HG03196 (cell line): Measurements from ENCODE around the gene TRERF1.
A peak's percentile ranks its signal among the peaks of the same experiment; 100 is the strongest.
"Not testable (repeated sequence)": the region's sequence is repeated elsewhere in the genome, so short reads cannot be mapped to it uniquely, and the experiment has no call there.

Source experiments
- ATAC-seq: cut with Tn5 transposase; IDR thresholded peaks from one replicate; pipeline ENCODE4 v1.9.1; 2021; ENCODE audit not compliant: unreplicated experiment

The TRERF1 gene

DNA sequence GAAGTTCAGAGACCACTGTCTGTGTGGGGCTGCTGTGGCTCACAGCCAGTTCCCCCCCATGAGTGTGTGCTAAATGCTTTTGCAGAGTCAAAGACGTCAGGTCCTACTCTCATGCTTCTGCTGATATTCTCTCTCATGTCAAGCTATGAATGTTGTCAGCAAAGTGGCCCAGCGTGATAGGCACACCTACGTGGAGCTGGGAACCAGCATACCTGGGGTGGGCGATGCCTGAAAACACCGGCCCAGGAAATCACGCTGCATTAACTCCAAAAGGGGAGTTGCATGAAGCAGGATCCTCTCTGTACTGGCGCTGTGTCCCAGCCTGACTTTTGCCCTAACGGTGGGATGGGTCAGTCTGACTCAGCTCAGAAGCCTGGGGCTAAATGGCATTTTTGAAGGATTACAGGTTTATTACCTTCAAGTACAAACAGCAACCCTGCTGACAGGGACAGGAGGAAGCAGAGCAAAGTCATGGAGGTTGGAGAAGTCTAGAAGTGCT is 225.0 kb downstream of the TRERF1 start:
- no peak for ATAC-seq

DNA sequence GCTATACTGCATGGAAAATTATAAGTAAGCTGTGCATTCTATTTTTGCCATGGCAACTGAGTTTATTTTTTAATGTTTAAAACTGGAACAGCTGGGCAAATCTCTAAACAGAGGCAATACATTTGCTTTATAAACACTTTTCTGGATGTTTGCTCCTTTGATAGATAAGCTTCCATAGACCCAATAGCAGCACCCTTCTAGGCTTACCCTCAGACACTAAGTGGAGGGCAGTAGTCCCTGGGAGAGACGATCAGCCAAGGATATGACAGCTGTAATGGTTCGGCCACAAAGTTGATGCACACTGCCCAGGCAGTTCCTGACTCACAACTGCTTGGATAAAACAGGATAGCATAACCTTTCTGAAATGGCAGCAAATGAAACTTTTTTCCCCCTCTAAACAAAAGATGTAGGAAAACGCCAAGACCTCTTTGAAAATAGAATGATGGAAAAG is 225.5 kb downstream of the TRERF1 start:
- ATAC-seq: no peak

DNA sequence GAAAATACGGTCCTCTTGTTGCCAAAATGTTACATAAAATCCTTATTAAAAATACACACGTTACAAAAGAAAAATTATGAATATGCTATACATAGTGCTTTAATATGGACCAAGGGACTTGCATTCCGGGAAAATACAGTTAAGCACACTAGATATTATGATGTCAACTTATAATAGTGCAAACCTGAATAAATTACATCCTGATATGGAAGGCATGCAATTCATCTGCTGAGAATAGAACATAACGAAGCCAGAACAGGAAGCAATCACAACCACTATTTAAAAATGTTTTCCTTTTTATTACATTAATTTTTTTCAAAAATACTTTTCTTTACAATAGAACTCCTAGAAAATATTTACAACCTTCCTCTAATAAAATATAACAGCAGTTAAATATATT is 226.3 kb downstream of the TRERF1 start:
- ATAC-seq: no peak

DNA sequence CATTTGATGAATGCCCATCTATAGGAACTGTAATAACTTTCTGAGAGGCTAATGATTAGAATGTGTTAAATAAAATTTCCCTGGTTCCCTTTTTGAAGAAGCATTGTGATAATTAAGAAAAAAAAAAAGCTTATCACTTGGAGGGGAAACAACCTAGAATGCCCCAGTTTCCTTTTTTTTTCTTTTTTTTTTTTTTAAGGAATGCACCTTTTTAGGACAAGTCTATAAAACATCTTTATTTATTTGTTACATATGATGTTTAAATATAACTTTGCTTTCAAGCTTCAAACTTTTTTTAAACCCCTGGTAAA is 226.7 kb downstream of the TRERF1 start:
- no peak for ATAC-seq

DNA sequence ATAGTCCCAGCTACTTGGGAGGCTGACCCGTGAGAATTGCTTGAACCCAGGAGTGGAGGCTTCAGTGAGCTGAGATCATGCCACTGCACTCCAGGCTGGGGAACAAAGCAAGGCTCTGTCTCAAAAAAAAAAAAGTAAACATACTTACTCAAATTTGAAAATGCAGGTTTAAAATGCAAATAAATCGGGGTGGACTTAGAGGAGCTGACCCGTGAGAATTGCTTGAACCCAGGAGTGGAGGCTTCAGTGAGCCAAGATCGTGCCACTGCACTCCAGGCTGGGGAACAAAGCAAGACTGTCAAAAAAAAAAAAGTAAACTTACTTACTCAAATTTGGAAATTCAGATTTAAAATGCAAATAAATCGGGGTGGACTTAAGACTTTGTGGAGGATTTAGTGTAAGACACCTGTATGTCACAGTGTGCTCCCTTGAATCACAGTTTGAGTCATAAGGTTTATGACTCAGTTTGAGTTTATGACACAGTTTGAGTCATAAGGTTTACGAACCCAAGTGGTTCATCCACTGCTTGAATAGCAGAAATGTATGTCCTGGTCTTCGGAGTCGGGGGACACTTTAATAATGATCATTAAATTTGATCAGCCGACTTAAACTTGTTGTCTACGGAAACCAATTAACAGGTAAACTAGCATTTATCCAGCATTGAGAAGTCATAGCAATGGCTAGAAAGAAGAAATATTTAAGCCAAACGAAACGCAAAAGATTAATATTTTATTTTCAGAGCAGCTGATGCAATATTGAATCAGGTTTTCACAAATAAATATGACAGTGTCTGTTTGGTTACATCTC is 227.3 kb downstream of the TRERF1 start:
- ATAC-seq: peak; percentile 87

DNA sequence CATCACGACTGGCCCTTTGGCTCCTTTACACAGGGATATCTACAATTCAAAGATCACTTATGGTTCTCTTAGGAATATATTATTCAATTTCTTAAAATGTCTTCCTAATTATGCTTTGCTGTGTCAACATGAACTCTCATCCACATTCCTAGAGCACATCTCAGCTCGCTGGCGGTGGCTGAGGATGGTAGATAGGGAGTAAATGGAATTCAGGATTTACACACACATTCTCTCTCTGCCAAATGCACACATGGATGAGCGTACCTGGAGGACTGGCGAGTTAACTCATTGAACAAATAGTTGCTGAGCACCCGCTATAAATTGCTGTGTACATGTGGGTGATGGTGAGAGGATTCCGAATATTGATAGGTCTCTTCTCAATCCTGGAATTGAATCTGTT is 229.3 kb downstream of the TRERF1 start:
- ATAC-seq: no peak

DNA sequence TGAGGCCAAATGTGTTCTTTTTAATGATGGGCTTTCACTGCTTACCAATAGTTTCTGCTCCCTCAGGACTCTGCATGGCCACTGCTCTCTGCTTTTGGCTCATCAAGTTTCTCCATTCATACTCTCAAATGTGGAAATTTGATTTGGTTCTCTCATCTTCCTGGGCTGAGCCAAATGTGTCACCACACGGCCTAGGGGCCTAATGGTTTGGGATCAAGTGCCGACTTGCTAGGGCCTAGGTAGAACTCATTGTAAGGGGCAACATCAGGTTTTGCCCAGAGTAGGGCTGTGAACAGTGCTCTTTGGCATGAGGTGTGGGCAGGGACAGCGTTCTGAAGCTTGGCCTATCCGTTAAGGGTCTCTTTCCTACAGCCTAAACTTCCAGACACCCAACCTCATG is 230.2 kb downstream of the TRERF1 start:
- no peak for ATAC-seq

DNA sequence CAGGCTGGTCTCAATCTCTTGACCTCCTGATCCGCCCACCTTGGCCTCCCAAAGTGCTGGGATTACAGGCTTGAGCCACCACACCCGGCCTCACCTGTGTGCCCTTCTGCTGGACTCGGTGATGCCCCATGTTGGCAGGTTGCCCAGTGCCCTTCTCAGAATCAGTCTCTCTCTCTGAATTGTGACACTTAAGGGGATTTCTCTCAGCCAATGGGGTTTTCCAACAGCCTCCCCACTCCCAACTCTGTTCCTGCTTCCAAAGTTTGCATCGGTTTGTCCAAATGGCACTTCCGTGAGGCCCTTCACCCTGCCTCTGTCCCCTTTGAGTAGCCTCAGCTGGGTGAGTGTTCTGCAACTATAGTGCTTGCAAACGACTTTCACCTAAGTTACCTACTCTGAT is 230.9 kb downstream of the TRERF1 start:
- no peak for ATAC-seq

DNA sequence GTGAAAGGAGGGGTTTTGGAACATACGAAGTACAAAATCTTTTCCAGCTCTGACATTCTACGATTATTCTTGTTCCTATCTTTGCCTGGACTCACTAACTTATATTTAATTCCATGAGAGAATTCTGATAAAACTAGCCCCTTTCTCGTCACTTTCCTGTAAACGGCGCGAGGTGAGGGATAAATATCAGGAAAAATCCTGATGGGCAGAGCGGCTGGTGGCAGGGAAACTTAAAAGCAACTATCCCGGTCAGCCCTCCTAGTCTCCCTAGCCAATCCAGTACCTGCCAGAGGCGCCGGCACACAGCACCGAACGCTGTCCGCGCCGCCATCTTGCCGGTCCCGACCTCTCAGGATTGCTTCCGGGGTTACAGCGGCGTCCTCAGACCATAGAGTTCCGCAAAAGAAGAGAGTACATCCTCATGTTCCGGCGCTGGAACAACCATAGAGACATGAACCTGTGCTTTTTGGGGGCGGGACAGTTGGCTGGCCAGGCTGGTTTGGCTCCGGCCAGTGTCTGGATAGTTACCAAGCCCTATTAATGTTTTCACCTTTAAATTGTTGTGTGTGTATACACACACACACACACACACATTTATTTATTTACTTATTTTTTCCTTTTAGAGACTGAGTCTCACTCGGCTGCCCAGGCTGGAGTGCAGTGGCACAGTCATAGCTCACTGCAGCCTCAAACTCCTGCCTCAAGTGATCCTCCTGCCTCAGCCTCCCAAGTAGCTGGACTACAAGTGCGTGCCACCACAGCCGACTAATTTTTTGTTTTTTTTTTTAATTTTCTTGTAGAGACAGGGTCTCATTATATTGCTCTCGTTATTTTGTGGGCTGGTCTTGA is 234.0 kb downstream of the TRERF1 start, which contains the start of gene MRPS10:
MRPS10 (minus strand) TSS at position 343 of the 849 bp plus-strand sequence; CDS start at position 331, 12 bp downstream.
- ATAC-seq: peak; percentile 91

DNA sequence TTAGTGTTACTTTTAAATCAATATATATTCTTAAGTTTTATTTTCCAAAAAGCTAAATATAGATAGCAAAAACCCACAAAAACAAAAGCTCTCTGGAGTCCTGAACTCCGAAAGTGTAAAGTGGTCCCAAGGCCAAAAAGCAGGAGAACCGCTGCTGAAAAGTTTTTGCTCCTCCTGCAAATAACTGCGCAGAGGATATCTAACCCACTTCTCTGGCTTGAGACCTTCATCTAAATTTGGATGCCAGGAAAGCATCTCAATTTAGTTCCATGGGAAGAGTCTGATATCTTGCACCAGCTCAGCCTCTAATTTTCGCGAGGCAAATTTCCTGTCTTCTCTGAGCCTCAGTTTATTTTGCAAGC is 234.6 kb downstream of the TRERF1 start:
- no peak for ATAC-seq

DNA sequence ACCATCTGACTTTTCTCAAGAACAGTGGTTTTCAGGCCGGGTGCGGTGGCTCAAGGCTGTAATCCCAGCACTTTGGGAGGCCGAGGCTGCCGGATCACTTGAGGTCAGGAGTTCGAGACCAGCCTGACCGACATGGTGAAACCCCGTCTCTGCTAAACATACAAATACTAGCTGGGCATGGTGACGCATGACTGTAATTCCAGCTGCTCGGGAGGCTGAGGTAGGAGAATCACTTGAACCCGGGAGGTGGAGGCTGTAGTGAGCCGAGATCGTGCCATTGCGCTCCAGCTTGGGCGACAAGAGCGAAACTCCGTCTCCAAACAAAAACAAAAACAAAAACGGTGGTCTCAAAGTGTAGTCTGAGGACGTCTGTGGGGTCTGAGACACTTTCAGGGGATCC is 235.2 kb downstream of the TRERF1 start:
- not testable (repeated sequence) for ATAC-seq

DNA sequence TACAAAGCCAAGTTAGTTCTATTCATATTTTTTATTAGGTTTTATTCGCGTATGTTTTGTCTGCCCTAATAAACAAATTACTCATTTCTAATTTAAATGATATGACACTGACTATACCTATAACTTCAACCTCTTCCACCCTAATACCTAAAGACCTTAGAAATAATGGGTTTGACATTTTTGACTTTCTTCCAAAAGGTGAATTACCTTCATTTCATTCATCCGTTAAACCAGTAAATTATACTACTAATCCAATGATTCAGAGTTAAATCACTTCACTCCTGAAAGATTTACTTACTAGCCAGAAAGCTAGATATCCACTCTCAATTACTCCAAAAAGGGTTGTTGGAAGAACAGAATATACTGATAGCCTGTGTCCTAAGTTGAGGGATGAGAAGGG is 239.3 kb downstream of the TRERF1 start:
- no peak for ATAC-seq

DNA sequence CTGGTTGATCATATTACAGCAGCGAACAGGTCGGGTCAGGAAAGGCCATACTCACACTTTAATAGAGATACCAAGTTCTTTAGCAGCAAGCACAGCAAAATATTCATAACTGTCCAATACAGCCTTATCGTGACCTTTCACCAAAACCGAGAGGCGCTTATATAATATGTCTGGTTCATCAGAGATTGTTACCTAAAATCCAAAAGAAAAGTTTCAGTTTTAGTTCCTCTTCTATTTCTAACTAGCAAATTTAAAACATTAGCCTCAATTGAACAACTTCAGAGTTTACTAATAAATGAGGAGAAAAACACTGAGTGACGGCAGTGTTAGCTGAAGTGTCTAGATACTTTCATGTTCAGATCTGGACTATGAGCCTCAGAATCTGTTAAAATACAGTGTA is 240.0 kb downstream of the TRERF1 start:
- no peak for ATAC-seq

DNA sequence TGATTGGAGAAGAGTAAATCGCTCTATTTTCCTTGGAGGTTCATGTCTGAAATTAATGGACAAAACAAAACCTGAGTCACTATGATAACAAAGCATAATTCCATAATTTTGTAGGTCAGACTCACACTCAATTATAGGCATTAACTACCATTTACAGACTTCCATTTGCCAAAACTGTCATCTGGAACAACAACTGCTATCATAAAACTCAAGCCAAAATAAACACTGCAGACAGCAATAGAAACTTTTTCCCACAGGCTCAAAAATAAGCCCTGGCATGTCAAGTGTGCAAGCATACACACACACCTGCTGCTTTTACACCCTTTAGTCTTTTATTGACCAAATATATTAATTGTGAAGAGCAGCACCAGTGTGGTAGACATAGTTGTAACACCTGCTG is 241.2 kb downstream of the TRERF1 start:
- no peak for ATAC-seq

DNA sequence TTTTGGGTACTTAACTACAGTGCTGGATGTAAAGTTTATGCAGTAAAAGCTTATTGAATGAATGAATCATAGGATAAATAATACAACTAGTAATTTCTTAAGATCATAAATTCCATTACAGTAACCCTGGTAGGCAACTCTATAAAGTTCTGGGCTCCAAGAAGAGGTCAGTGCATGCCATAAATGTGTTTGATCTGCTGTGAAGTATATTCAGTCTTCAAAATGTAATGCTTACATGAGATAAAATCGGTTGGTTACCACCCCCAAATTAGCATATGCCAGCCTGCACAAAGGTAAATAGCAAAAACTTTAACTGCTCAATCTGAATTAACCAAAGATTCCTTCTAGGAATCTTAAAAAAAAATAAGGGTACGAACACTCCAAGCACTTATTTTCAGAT is 244.2 kb downstream of the TRERF1 start:
- not testable (repeated sequence) for ATAC-seq

DNA sequence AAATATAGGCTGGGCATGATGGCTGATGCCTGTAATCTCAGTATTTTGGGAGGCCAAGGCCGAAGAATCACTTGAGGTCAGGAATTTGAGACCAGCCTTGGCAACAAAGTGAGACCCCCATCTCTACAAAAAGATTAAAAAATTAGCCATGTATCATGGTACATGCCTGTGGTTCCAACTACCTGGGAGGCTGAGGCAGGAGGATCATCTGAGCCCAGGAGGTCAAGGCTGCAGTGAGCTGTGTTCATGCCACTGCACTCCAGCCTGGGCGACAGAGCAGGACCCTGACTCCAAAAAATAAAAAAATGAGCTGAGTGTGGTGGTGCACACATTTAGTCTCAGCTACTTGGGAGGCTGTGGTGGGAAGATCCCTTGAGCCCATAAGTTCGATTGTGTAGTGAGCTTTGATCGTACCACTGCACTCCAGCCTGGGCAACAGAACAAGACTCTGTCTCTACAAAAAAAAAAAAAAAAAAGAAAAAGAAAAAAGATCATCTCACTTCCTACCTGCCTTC is 246.9 kb downstream of the TRERF1 start:
- no peak for ATAC-seq

DNA sequence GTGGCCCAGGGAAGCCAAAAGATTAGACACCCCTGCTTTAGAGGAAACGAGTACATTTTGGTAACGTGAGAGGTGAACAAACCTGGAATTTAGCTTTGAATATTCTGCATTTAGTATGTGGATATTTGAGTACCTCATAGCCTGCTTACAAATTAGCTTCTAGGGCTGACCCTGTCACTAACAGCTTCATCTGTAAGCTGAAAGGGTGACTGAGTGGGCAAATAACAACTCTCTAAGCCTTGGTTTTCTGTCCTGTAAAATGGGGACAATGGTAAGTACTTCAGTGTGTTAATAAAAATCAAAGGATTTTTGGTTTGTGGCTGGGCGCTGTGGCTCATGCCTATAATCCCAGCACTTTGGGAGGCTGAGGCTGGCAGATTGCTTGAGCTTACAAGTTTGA is 248.5 kb downstream of the TRERF1 start:
- no peak for ATAC-seq

DNA sequence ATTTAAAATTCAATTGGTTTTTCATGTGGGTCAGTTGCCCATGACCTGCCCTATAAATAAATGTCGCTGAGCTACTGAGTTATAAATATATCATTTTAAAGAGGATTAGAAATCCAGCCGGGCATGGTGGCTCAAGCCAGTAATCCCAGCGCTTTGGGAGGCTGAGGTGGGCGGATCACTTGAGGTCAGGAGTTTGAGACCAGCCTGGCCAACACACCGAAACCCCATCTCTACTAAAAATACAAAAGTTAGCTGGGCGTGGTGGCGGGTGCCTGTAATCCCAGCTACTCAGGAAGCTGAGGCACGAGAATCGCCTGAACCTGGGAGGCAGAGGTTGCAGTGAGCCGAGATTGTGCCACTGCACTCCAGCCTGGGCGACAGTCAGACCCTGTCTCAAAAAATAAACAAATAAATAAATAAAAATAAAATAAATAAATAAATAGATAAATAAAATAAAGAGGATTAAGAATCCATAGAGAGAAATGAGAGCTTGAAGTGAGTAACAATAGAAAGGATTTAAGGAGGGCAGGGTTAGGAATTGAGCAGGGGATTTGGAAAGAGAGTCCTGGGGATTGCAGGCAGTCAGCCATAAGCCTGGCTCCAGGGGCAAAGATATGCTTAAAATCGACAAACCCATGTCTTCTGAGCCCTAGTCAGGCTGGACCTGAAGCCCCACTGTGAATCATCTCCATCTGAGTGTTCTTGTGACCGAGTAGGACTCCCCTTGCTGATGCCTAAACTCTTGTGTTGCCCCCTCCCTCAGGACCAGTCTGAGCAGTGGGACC is 249.4 kb downstream of the TRERF1 start:
- ATAC-seq: not testable (repeated sequence)

DNA sequence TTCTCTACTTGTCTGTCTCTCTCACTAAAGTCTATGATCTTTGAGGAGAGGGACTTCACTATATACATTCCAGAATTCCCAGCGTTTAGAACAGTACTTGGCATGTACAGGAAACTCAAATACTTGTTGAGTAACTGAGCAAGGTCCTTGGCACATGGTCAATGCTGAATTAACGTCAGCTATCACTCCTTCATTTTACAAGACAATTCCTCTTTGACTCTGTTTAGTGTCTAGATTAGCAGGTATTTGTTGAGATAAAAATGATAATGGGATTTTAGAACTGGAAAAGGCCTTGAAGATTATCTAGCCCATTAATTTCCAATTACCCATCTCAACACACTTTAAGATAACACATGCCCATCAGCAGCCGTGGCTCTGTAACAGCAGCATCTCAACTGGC is 250.3 kb downstream of the TRERF1 start:
- ATAC-seq: no peak

DNA sequence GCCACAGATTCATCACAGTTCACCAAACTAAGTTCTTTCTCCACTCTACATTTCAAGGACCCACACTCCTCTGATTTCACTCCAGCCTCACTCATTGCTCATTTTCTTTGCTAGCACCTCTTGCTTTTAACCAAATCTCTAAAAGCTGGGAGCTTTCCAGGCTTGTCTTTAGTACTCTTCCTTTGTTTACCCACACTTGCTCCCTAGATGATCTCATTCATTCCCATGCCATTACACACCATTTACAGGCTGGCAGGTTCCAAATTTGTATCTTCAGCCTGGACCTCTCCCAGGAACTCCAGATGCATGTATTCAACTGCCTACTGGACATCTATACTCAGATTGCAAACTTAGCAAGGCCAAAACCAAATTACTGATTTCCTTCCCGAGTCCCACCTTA is 251.7 kb downstream of the TRERF1 start:
- ATAC-seq: no peak
